Umbilical cord (tissue), 2 donors: ENCODE results near the gene PRKG1. TPM values are rescaled to one million over a fixed set of nuclear protein-coding genes. Genes with fewer than 3 reads are reported as not detected.
A peak's percentile ranks its signal among the peaks of the same experiment; 100 is the strongest.
"Not testable (repeated sequence)": the region's sequence is repeated elsewhere in the genome, so short reads cannot be mapped to it uniquely, and the experiment has no call there.

ENCODE experiments used
- DNase-seq: peaks from one replicate; pipeline ENCODE4 v3.0.0-alpha.2; 2015; ENCODE audit warnings: low spot score
- total RNA-seq: library from RNA; depleted of rRNA; stranded (reverse); fragments of >200 nt; gene quantifications from one replicate; pipeline ENCODE4 v1.2.3, GENCODE V29; 2014; ENCODE audit warnings: low replicate concordance; ENCODE audit not compliant: insufficient read depth

The PRKG1 gene
- total RNA-seq, 1 donor from 2014 or later, result 144 TPM

GRCh38 chr10:51643734-51644133 is 569.4 kb downstream of the PRKG1 start:
- DNase-seq, result no peak

DNA sequence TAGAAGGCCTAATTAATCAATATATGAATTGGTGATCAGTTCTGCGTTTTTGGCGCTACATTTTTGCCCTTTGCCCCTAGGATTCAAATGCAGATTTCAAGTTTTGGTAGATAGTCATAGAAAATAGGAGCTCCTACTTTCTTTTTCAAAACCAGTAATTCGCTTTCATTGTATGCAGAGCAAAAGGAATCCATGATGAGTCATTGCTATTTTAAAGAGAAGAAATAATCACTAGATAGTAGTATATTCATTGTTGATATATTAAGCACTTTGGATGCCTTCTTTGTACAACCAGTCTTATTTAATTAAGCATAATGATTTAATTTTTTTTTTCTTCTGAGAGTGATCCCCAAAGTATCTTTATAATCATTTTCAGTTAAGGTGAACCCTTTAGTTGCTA is 574.8 kb downstream of the PRKG1 start:
- DNase-seq, result no peak

DNA sequence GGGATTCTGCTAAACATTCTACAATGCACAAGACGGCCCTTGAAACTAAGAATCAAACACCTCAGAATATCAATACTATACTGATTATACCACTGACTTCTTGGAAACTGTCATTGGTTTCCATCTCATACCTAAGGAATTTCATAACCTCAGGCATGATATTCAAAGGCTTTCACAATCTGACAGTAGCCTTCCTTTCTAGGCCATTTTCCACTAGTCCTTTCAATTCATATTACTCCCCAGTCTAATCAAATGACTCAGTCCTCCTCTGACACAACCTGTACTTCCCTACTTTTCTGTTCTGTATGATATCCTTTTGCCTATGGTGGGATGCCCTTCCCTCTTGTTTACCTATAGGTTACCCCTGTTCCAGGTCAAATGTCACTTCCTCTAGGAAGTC is 576.8 kb downstream of the PRKG1 start:
- DNase-seq, result no peak

- peak; percentile 73 for DNase-seq
Observed at GRCh38 chr10:51653025-51653424, 578.7 kb downstream of the PRKG1 start.

GRCh38 chr10:51654918-51655317 is 580.6 kb downstream of the PRKG1 start:
- no peak for DNase-seq

DNA sequence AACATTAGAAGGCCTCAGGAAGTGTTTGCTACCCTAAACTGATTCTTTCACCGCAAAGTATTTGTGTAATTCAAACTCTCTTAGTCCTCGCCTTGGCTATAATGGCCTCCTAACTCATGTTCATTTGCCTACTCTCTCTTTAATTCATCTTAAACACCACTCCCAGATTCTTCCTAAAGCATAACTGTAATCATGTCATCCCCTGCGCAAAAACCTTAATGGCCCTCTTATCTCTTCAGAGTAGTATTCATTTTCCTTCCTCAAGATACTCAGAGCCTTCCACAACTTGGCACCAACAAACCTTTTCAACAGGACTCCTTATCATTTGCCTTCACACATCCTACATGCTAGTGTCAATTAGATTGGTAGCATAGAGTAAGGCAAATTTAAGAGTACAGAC is 582.2 kb downstream of the PRKG1 start:
- peak; percentile 5 for DNase-seq

- DNase-seq, result peak; percentile 33
Observed at GRCh38 chr10:51658000-51658399, 583.7 kb downstream of the PRKG1 start.

GRCh38 chr10:51659344-51659743 is 585.1 kb downstream of the PRKG1 start:
- no peak for DNase-seq

DNA sequence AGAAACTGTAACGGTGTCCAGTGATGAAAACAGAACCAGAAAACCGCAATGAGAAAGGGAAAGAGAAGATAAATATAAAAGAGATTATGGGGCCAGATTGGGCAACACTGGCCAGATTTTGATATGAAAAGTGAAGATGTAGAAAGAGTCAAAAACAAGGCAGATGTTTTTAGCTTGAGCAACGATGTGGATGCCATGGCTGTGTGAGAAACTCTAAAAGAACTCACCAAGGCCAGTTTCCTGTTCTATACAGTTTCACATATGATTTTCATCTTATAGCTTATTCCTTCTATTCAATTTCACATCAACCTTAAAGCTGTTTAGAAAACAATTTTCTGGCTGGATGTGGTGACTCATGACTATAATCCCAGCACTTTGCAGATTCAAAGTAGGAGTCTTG is 588.8 kb downstream of the PRKG1 start:
- DNase-seq, result no peak

- no peak for DNase-seq
Observed at GRCh38 chr10:51666456-51666855, 592.2 kb downstream of the PRKG1 start.

GRCh38 chr10:51667678-51668335 is 593.5 kb downstream of the PRKG1 start:
- no peak for DNase-seq

- DNase-seq, result no peak
Observed at GRCh38 chr10:51668336-51668689, 594.0 kb downstream of the PRKG1 start.

DNA sequence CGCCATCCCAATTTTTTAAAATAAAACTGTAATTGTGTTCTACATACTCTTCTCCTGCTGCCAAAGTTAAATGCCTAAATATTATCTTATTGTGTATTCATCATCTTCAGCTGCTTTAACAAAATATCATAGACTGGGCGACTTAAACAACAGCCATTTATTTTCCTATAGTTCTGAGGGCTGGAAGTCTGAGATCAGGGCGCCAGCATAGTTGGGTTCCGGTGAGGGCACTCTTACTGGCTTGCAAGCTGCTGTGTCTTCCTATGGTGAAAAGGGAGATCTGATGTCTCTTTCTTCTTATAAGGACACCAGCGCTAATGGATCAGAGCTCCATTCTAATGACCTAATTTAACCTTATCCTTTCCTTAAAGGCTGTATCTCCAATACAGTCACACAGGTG is 594.8 kb downstream of the PRKG1 start:
- no peak for DNase-seq

- no peak for DNase-seq
Observed at GRCh38 chr10:51672039-51672535, 597.8 kb downstream of the PRKG1 start.

DNA sequence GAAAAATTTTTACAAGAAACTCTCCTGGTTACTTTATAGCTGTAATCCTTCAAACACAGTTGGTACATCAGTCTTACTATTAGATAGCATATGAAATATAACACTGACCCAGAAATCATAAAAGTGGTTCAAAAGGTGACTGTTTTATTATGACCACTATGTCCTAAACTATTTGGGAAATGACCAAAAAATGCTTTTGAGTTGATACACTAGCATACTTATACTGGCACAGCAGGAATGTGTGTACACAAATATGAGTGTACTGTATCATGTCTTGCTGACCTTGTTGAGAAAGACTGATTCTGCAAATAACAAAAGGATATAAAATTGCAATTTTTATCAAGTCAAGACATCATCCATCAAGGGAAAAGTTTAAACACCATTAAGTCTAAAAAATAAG is 600.8 kb downstream of the PRKG1 start:
- DNase-seq, result no peak

DNA sequence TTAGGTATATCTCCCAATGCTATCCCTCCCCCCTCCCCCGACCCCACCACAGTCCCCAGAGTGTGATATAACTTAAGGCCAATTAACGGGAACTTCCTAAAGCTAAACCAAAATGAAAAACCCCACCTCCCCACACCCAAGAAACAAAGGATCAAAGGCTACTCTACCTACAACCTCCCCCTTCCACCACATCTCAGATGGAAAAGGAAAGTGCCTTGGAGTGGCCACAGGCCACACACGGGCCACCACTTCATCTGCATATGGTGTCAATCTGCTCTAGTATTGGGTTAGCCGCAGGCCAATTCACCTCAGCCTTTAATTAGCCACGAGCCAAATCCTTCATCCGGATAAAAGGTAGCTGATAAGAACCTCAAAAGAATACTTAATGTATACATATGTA is 605.6 kb downstream of the PRKG1 start:
- DNase-seq, result no peak

DNA sequence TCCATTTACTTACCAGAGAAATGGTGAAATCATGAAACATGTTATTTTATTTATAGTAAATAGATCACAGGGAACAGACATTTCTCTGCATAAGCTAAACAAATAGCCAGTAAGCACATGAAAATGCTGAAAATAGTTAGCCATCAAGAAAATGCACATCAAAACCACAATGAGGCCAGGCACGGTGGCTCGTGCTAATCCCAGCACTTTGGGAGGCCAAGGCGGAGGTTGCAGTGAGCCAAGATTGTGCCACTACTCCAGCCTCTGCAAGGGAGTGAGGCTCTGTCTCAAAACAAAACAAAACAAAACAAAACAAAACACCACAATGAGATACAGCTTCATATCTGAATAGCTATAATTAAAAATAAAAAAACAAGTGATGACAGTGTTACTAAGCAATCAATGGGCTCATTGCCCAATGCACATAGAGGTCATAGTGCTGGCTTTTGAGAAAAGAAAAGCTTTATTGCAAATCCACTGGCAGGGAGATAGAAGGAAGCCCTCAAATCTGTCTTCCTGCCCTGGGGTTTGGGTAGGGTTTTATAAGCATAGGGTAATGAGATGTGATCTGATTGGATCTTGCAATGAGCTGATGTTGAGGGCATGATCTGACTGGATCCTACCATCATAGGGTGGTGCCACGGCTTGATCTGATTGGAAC is 608.9 kb downstream of the PRKG1 start:
- no peak for DNase-seq

GRCh38 chr10:51685768-51686167 is 611.5 kb downstream of the PRKG1 start:
- DNase-seq, result no peak

DNA sequence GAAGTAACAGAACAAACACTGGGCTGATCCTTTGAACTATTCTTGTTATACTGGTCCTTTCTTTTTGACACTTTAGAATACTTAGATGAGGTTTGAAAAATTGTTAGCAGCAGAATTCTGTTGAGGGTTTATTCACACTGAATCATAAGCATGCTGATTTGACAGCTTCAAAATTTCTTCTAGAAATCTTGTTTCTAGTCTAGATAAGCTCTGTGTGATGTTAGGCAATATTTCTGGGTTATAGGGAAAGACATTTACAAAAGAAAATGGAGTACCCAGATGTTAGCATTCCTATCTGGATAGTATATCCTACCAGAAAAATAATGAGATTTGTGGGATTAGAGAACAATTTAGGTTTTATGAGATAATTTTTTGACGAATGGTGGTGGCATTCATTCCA is 613.0 kb downstream of the PRKG1 start:
- no peak for DNase-seq

- DNase-seq, result not testable (repeated sequence)
Observed at GRCh38 chr10:51688826-51689225, 614.5 kb downstream of the PRKG1 start.

GRCh38 chr10:51689536-51689935 is 615.2 kb downstream of the PRKG1 start:
- DNase-seq, result no peak

DNA sequence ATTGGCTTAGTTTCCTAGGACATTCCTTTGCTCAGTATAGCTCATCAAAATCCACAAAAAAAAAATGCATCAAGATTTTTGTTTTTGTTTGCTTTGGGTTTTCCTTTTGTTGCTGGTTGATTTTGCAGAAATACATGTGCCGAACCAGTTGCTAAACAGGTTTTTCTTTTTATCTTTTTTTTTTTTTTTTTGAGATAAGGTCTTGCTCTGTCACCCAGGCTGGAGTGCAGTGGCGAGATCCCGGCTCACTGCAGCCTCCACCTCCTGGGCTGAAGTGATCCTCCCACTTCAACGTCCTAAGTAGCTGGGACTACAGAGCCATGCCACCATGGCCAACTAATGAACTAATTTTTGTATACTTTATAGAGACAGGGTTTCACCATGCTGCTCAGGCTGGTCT is 616.8 kb downstream of the PRKG1 start:
- DNase-seq, result no peak

- peak; percentile 77 for DNase-seq
Observed at GRCh38 chr10:51694086-51694768, 619.9 kb downstream of the PRKG1 start.
